Left lung (tissue), 10 donors: ENCODE results near the gene EED. TPM values are rescaled to one million over a fixed set of nuclear protein-coding genes. Genes with fewer than 3 reads are reported as not detected.
"Not testable (repeated sequence)": the region's sequence is repeated elsewhere in the genome, so short reads cannot be mapped to it uniquely, and the experiment has no call there.

ENCODE experiments used
- ATAC-seq: fragments of 200-7000 bp; cut with Tn5 transposase; one replicate; pipeline ENCODE4 v1.9.1; 2020; ENCODE audit warnings: moderate library complexity
- DNase-seq, 4 donors: peaks; one replicate each; pipeline ENCODE4 v3.0.0-alpha.2; 2013 to 2020
- H3K27ac ChIP-seq, 2 donors: fragments of 200-600 bp; sonication (generic) in 1 of 2; one replicate each; pipeline versions ENCODE4 v1.5.0 to v1.8.0; 2020 to 2021
- H3K27me3 ChIP-seq, 2 donors: fragments of 200-600 bp; sonication (generic) in 1 of 2; one replicate each; pipeline versions ENCODE4 v1.5.0 to v1.8.0; 2020 to 2021
- H3K36me3 ChIP-seq, 2 donors: fragments of 200-600 bp; sonication (generic) in 1 of 2; one replicate each; pipeline versions ENCODE4 v1.5.0 to v1.8.0; 2020 to 2021
- H3K4me1 ChIP-seq, 2 donors: fragments of 200-600 bp; one replicate each; pipeline ENCODE4 v1.8.0; 2021
- H3K4me3 ChIP-seq, 2 donors: fragments of 200-600 bp; sonication (generic) in 1 of 2; one replicate each; pipeline versions ENCODE4 v1.5.0 to v1.8.0; 2020 to 2021; ENCODE audit warnings: mild to moderate bottlenecking in 1 of 2
- H3K9me3 ChIP-seq, 2 donors: fragments of 200-600 bp; sonication (generic) in 1 of 2; one replicate each; pipeline versions ENCODE4 v1.5.0 to v1.8.0; 2020 to 2021
- CTCF ChIP-seq, 2 donors: fragments of 200-600 bp; sonication (generic) in 1 of 2; IDR thresholded peaks; one replicate each; pipeline versions ENCODE4 v1.5.0 to v1.8.0; 2021; ENCODE audit warnings: antibody characterized with exemption in 2 of 2
- intact Hi-C, 2 donors: fragments of 100-400 bp; cut with DNase I; formaldehyde crosslinking; loops; one replicate each; pipeline versions ENCODE4 v1.11.2 to v1.14.2; 2022
- polyA plus RNA-seq, 6 donors: library from polyadenylated mRNA; unstranded; fragments of 120-200 nt; gene quantifications; one replicate each; pipeline ENCODE4 v1.2.1, GENCODE V29; 2013; ENCODE audit not compliant: insufficient read length in 6 of 6
- total RNA-seq, 2 donors: library from RNA; stranded (reverse); fragmentation: NEBNext Ultra II Directional; extraction: Animal tissue kit (Norgen Biotek cat#: 25700); gene quantifications; one replicate each; pipeline ENCODE4 v1.2.1, GENCODE V29; 2021
- donor health status: DM: no; HTN: yes; CAD: no.
- donor health status: DM: no; HTN: no; CAD: no.

EED gene
- total and polyA plus RNA-seq, 8 donors = 20.3 to 48.2 (median 37.7) TPM

- no peak for TF ChIP-seq CTCF (IDR thresholded peaks at IDR 0.05)
- H3K4me3 ChIP-seq = peak overlapping the region; percentile 72 to 89
- no peaks in the 10 kb centered on the region for H3K9me3 ChIP-seq
- H3K4me1 ChIP-seq = peaks cover 0 to 22% of the 10 kb centered on the region in 2 donors
- intact Hi-C loops = no loop called here
- DNase-seq = no peak
- no peaks in the 10 kb centered on the region for H3K27me3 ChIP-seq
- no peaks in the 10 kb centered on the region for H3K36me3 ChIP-seq
- peak overlapping the region in 1 of 2 donors; percentile 82 for H3K27ac ChIP-seq
- no peak for ATAC-seq
These were observed 57.2 kb downstream of the EED start for GRCh38 chr11:86301742-86302091.

- Histone ChIP-seq H3K9me3 (no peaks in the 10 kb centered on the region), H3K27me3 (no peaks in the 10 kb centered on the region), H3K36me3 (no peaks in the 10 kb centered on the region), H3K27ac (peak within 1 kb of the TSS; percentile 79 to 82), H3K4me1 (peaks cover 0 to 22% of the 10 kb centered on the region in 2 donors), H3K4me3 (peak within 1 kb of the TSS; percentile 72 to 89)
- peak; percentile 99 for ATAC-seq
- no peak for TF ChIP-seq CTCF (IDR thresholded peaks at IDR 0.05)
- DNase-seq = peak; percentile 95 to 100 (median 98)
- intact Hi-C loops = no loop called here
These were observed 57.7 kb downstream of the EED start, which contains the start of gene HIKESHI for GRCh38 chr11:86302092-86302793. Gene HIKESHI (plus strand): TSS chr11:86302240. CDS start chr11:86302449, 209 bp downstream.

GRCh38 chr11:86303257-86303656, 58.7 kb downstream of the EED start:
- intact Hi-C loops = no loop called here

GRCh38 chr11:86308710-86309109, 64.2 kb downstream of the EED start:
- intact Hi-C loops, ATAC-seq, H3K27me3 ChIP-seq, H3K4me1 ChIP-seq, DNase-seq, H3K27ac ChIP-seq, H3K9me3 ChIP-seq, H3K4me3 ChIP-seq, H3K36me3 ChIP-seq: not testable (repeated sequence)

More at GRCh38 chr11:86303257-86303656, 58.7 kb downstream of the EED start:
- H3K4me3 ChIP-seq = peak overlapping the region; percentile 72 to 89
- H3K36me3 ChIP-seq = peaks cover 0 to under 1% of the 10 kb centered on the region in 2 donors
- no peaks in the 10 kb centered on the region for H3K27me3 ChIP-seq
- ATAC-seq (no peak), DNase-seq (no peak)
- TF ChIP-seq CTCF (IDR thresholded peaks at IDR 0.05) = no peak
- peak overlapping the region in 1 of 2 donors; percentile 82 for H3K27ac ChIP-seq
- H3K9me3 ChIP-seq = no peaks in the 10 kb centered on the region
- H3K4me1 ChIP-seq = peaks cover 0 to 22% of the 10 kb centered on the region in 2 donors

- peaks cover 0 to 26% of the 10 kb centered on the region in 2 donors for H3K36me3 ChIP-seq
These were observed 69.2 kb downstream of the EED start for GRCh38 chr11:86313793-86314192.

More at GRCh38 chr11:86313793-86314192, 69.2 kb downstream of the EED start:
- intact Hi-C loops = no loop called here
- Histone ChIP-seq H3K27me3 (no peaks in the 10 kb centered on the region), H3K9me3 (no peaks in the 10 kb centered on the region), H3K27ac (no peak overlapping the region), H3K4me1 (no peaks in the 10 kb centered on the region), H3K4me3 (no peak overlapping the region)
- TF ChIP-seq CTCF (IDR thresholded peaks at IDR 0.05) = no peak
- no peak for ATAC-seq
- DNase-seq = no peak
